Esophagus muscularis mucosa (tissue), 4 donors: ENCODE data around the gene ATP2B1. TPM values are rescaled to one million over a fixed set of nuclear protein-coding genes. Genes with fewer than 3 reads are reported as not detected.

Experiments
- DNase-seq: peaks from one replicate; pipeline ENCODE4 v3.0.0-alpha.2; 2017; ENCODE audit errors: extremely low spot score
- H3K27ac ChIP-seq, 4 donors: fragments of 200-600 bp; sonication (generic); replicated peaks in 1 of 4; 1 replicate in 3 of 4; 2 replicates in 1 of 4; pipeline ENCODE4 v1.5.1; 2016 to 2019; ENCODE audit warnings: mild to moderate bottlenecking in 1 of 4
- H3K27me3 ChIP-seq, 4 donors: fragments of 200-600 bp; sonication (generic); one replicate each; pipeline versions ENCODE4 v1.5.1 to v1.6.0; 2016 to 2019
- H3K36me3 ChIP-seq, 4 donors: fragments of 200-600 bp; sonication (generic); one replicate each; pipeline ENCODE4 v1.5.1; 2016 to 2019
- H3K4me1 ChIP-seq, 4 donors: fragments of 200-600 bp; sonication (generic); one replicate each; pipeline ENCODE4 v1.5.1; 2016 to 2019
- H3K4me3 ChIP-seq, 4 donors: fragments of 200-600 bp; sonication (generic); 1 replicate in 2 of 4; 2 replicates in 2 of 4; pipeline ENCODE4 v1.5.1; 2016 to 2019; ENCODE audit warnings: mild to moderate bottlenecking in 4 of 4, moderate library complexity in 1 of 4
- H3K9me3 ChIP-seq, 4 donors: fragments of 200-600 bp; sonication (generic); 1 replicate in 3 of 4; 2 replicates in 1 of 4; pipeline ENCODE4 v1.5.1; 2016 to 2019
- CTCF ChIP-seq, 3 experiments: fragments of 200-600 bp in 2 of 3; fragments of 450-650 bp in 1 of 3; sonication (generic) in 2 of 3; IDR thresholded peaks; one replicate each; pipeline ENCODE4 v1.5.1; 2017 to 2019; ENCODE audit warnings: antibody characterized with exemption in 3 of 3, mild to moderate bottlenecking in 2 of 3, moderate library complexity in 1 of 3
- EP300 ChIP-seq: sonication (generic); formaldehyde crosslinking; IDR thresholded peaks from one replicate; pipeline ENCODE4 v1.6.1; 2017; ENCODE audit warnings: antibody characterized with exemption
- POLR2A ChIP-seq: fragments of 450-650 bp; IDR thresholded peaks from one replicate; pipeline ENCODE4 v1.6.1; 2017; ENCODE audit warnings: antibody characterized with exemption, moderate library complexity, mild to moderate bottlenecking, low read depth
- POLR2AphosphoS5 ChIP-seq, 2 donors: sonication (generic); formaldehyde crosslinking; IDR thresholded peaks; one replicate each; pipeline ENCODE4 v1.6.1; 2017; ENCODE audit warnings: antibody characterized with exemption in 2 of 2
- WGBS: methylation state at CpG from one replicate; pipeline ENCODE4 v1.1.5; 2018; 5-methylcytosine and 5-hydroxymethylcytosine counted together
- intact Hi-C: fragments of 100-400 bp; cut with DNase I; formaldehyde crosslinking; loops from one replicate; pipeline ENCODE4 v1.15.1; 2023
- total RNA-seq, 4 donors: library from RNA; depleted of rRNA; stranded (reverse); fragments of >200 nt; gene quantifications; one replicate each; pipeline versions ENCODE4 v1.1.0 to v1.2.1, GENCODE V29; 2016

The ATP2B1 gene
- total RNA-seq, 4 donors from 2014 or later, result 16.0 to 36.9 (median 20.7) TPM

GRCh38 chr12:89692439-89692838, 16.2 kb downstream of the ATP2B1 start:
- no peak for DNase-seq
- Histone ChIP-seq H3K4me1 (peaks cover 0 to 73% (median 61%) of the 10 kb centered on the region in 4 donors), H3K4me3 (no peak overlapping the region), H3K27me3 (no peaks in the 10 kb centered on the region), H3K27ac (no peak overlapping the region), H3K36me3 (no peaks in the 10 kb centered on the region), H3K9me3 (no peaks in the 10 kb centered on the region)
- intact Hi-C loops, result no loop called here
- TF ChIP-seq POLR2AphosphoS5 (IDR thresholded peaks at IDR 0.05) (no peak), CTCF (IDR thresholded peaks at IDR 0.05) (no peak), EP300 (no peak), POLR2A (no peak)
- 78% methylated on average over 1 of the region's 1 CpG for WGBS

GRCh38 chr12:89691659-89692058, 17.0 kb downstream of the ATP2B1 start:
- Histone ChIP-seq H3K4me1 (peaks cover 0 to 69% (median 57%) of the 10 kb centered on the region in 4 donors), H3K27ac (no peak overlapping the region), H3K27me3 (no peaks in the 10 kb centered on the region), H3K36me3 (no peaks in the 10 kb centered on the region), H3K4me3 (no peak overlapping the region), H3K9me3 (no peaks in the 10 kb centered on the region)
- intact Hi-C loops, result no loop called here
- DNase-seq, result no peak
- TF ChIP-seq POLR2A (no peak), CTCF (IDR thresholded peaks at IDR 0.05) (no peak), EP300 (no peak), POLR2AphosphoS5 (IDR thresholded peaks at IDR 0.05) (no peak)
- 83% methylated on average over 1 of the region's 1 CpG for WGBS

GRCh38 chr12:89690925-89691324, 17.7 kb downstream of the ATP2B1 start:
- 54% methylated on average over 1 of the region's 1 CpG for WGBS
- Histone ChIP-seq H3K9me3 (no peaks in the 10 kb centered on the region), H3K27ac (no peak overlapping the region), H3K27me3 (no peaks in the 10 kb centered on the region), H3K4me3 (no peak overlapping the region), H3K4me1 (peaks cover 0 to 61% (median 50%) of the 10 kb centered on the region in 4 donors), H3K36me3 (no peaks in the 10 kb centered on the region)
- TF ChIP-seq CTCF (IDR thresholded peaks at IDR 0.05) (no peak), POLR2A (no peak), POLR2AphosphoS5 (IDR thresholded peaks at IDR 0.05) (no peak), EP300 (no peak)
- intact Hi-C loops, result no loop called here
- no peak for DNase-seq

- WGBS, result 88% methylated on average over 3 of the region's 3 CpGs
- DNase-seq, result no peak
- intact Hi-C loops, result no loop called here
- H3K27ac ChIP-seq, result no peak overlapping the region
- H3K9me3 ChIP-seq, result no peaks in the 10 kb centered on the region
- H3K4me3 ChIP-seq, result no peak overlapping the region
- TF ChIP-seq EP300 (no peak), CTCF (IDR thresholded peaks at IDR 0.05) (no peak), POLR2AphosphoS5 (IDR thresholded peaks at IDR 0.05) (no peak), POLR2A (no peak)
- H3K36me3 ChIP-seq, result no peaks in the 10 kb centered on the region
- H3K4me1 ChIP-seq, result peaks cover 0 to 45% (median 38%) of the 10 kb centered on the region in 4 donors
- no peaks in the 10 kb centered on the region for H3K27me3 ChIP-seq
These were observed 19.3 kb downstream of the ATP2B1 start for GRCh38 chr12:89689306-89689705.

- Histone ChIP-seq H3K27me3 (no peaks in the 10 kb centered on the region), H3K4me1 (peaks cover 0 to 24% (median 22%) of the 10 kb centered on the region in 4 donors), H3K9me3 (peaks cover 0 to 7% (median 3%) of the 10 kb centered on the region in 4 donors), H3K27ac (no peak overlapping the region), H3K4me3 (no peak overlapping the region), H3K36me3 (no peaks in the 10 kb centered on the region)
- WGBS, result 97% methylated on average over 2 of the region's 2 CpGs
- intact Hi-C loops, result no loop called here
- no peak for DNase-seq
- TF ChIP-seq POLR2AphosphoS5 (IDR thresholded peaks at IDR 0.05), result no peak
- no peak for TF ChIP-seq EP300
- TF ChIP-seq POLR2A, result no peak
- TF ChIP-seq CTCF (IDR thresholded peaks at IDR 0.05), result no peak
These were observed 22.3 kb downstream of the ATP2B1 start for GRCh38 chr12:89686311-89686710.
